NCI-H1417 treated with DMSO at 0.1 percent for 48 hours (cell line): ENCODE results near the gene TMEM114.
"Not testable (repeated sequence)": the region's sequence is repeated elsewhere in the genome, so short reads cannot be mapped to it uniquely, and the experiment has no call there.

Experiments
- DNase-seq: peaks from one replicate; lab custom pipeline; 2025; lab: John Stamatoyannopoulos, UW

The TMEM114 gene

DNA sequence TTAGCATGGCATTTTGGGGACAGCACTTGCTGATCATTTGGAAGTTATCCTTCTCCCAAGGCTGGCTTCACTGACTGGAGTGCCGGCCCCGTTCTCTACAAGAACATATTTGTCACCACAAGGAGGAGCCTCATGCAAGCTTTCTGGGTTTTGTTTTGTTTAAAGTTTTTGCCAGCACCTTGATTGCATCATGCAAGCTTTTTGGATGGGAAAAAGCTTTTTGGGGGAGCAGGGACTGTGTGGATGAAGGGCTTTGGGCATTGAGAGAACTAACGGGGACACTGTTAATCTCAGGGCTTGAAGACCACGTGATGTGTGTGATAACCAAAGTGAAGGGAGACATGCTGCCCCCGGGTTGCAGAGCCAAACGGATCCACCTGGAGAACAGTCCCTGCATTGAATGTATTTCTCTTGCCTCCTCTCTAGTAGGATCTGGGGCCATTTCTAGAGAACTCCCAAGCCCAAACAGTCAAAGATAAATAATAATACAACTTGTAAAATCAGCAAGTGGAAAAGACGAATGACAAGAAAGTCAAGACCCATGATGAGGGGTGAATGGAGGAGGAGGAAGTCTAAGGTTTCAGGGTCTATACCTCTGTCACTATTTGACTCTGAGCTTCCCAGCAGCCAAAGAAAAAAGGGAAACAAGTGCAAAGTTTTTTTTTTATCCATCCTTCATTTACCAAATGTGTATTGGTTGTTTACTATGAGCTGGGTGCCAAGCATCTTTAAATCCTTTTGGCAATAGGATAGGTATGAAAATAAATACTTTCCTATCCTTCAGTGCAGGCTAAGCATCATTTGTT is 17.2 kb downstream of the TMEM114 start:
- no peak for DNase-seq

- DNase-seq: no peak
Measured at GRCh38 chr16:8572063-8572918, 18.0 kb downstream of the TMEM114 start.

DNA sequence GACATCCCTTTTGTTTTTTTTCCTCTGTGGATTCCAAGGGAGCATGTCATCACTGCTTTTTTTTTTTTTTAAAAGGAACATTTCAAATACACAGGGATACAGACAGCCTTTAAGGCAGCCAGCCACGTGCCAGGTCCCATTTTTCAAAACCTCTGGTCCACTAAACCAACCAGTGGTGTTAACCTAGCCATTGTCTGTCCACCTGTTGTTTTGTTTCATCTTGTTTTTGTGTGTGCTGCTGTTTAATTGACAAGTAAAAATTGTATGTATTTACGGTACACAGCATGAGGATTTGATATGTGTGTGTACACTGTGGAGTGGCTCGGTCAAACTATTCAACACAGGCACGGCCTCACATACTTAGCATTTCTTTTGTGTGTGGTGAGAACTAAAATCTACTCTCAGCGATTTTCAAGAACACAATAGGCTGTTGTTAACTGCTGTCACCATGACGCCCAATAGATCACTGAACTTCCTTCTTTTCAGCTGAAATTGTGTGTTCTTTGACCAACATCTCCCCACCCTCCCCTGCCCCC is 19.2 kb downstream of the TMEM114 start:
- DNase-seq: no peak

DNA sequence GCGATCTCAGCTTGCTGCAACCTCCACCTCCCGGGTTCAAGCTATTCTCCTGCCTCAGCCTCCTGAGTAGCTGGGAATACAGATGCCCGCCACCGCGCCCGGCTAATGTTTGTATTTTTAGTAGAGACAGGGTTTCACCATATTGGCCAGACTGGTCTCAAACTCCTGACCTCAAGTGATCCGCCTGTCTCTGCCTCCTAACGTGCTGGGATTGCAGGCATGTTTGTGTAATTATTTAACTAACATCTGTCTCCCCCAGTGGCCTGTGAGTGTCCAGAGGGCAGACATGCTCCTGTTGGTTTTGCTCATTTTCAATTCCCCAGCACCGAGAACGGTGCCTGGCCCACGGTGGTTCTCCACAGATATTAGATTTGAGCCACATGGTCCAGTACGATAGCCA is 19.9 kb downstream of the TMEM114 start:
- DNase-seq: not testable (repeated sequence)

DNA sequence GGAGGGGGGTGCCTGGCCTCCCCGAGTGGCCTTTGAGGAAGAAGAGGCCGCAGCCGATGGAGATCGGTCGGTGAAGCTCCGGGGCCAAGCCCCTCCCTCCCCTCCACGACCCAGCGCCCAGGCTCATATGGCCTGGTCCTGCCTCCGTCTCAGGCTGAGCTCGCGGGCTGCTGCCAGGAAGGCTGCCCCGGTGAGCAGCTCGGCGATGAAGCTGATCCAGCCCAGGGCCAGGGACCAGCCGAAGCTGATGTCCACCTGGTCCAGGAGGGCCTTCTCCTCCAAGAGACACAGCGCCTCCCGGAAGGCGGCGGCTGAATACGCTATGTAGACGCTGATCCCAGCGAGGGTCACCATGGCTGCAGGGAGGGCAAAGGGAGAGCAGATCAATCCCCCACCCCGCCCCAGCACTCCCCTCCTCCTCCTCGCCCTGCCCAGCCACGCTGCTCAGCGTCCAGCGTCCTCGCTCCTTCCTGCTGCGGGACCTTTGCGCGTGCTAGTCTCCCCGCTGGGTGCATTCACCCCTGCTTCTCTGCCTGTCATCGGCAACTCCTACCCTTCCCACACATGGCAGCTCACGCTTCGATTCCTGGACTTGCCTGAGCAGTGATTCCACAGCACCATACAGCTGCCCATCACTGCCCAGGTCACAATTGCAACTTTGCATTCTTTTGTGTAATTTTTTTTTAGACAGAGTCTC is 20.5 kb downstream of the TMEM114 start:
- DNase-seq: no peak

GRCh38 chr16:8568231-8568617 is 22.1 kb downstream of the TMEM114 start:
- no peak for DNase-seq

GRCh38 chr16:8567355-8568230 is 22.7 kb downstream of the TMEM114 start:
- peak; percentile 29 for DNase-seq

DNA sequence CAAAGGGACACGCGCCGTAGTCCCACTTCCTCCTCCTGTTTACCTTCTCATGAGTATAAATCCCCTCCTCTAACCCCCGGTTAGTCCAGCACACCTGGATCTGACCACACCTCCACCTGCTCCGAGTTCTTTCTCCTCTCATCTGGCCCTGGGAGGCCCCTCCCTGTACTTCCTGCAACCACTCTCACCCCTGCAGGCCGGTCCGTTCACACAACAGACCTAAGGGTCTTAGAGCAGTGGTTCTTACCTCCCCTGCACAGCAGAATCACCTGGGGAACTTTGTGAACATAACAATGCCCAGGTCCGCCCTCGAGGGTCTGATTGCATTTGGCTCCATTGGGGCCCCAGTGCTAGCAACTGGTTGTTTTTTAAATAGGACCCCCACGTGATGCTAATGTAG is 24.8 kb downstream of the TMEM114 start:
- DNase-seq: no peak

GRCh38 chr16:8564934-8565345 is 25.4 kb downstream of the TMEM114 start:
- no peak for DNase-seq

GRCh38 chr16:8563944-8564540 is 26.3 kb downstream of the TMEM114 start:
- not testable (repeated sequence) for DNase-seq

DNA sequence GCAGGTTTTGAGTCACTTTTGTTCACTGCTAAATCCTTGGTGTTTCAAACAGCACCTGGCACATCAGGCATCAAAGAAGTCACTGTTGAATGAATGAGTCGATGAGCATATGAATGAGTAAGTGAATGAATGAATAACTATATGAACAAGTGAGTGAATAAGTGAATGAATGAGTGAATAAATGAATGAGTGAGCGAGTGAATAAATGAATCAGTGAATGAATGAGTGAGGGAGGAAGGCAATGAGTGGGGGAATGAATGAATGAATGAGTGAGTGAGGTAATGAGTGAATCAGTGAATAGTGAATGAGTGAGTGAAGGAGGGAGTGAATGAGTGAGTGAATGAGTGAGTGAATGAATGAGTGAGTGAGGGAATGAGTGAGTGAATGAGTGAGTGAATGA is 28.8 kb downstream of the TMEM114 start:
- no peak for DNase-seq

DNA sequence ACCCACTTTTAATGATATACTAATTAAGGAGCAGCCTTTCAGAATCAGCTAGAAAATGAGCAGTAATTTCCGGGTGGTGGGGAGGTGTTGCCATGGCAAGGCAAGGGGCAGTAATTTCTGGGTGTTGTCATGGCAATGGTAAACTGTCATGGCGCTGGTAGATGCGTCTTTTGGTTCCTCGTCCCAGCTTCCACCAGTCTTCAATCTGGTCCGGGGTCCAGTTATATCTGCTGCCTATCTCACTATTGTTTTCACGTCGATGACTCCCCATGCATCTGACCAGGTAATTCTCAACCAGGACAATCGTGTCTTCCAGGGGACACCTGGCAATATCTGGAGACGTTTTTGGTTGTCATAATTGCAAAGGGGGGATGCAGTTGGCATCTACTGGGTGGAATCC is 34.9 kb downstream of the TMEM114 start:
- no peak for DNase-seq

DNA sequence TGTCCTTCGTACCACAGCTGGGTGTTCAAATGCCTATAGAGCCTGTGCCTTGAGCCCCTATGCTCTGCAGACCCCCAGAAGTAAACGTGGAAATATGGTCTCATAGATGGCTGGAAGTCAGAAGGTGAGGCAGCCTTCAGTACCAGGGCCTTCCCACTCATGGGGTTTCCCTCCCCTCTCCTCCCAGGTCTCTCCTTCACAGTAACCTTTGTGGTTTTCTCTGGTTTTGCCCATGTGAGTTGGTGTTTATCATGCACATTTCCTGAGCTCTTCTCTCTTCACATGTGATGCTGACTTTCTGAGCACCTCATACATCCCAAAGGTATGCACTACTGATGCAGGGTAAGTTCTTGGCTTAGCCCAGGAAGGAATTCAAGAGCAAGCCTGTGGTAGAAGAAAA is 35.4 kb downstream of the TMEM114 start:
- no peak for DNase-seq

- DNase-seq: no peak
Measured at GRCh38 chr16:8554022-8554421, 36.3 kb downstream of the TMEM114 start.

- DNase-seq: no peak
Measured at GRCh38 chr16:8552487-8553221, 37.7 kb downstream of the TMEM114 start.

- no peak for DNase-seq
Measured at GRCh38 chr16:8551388-8552332, 38.7 kb downstream of the TMEM114 start.

DNA sequence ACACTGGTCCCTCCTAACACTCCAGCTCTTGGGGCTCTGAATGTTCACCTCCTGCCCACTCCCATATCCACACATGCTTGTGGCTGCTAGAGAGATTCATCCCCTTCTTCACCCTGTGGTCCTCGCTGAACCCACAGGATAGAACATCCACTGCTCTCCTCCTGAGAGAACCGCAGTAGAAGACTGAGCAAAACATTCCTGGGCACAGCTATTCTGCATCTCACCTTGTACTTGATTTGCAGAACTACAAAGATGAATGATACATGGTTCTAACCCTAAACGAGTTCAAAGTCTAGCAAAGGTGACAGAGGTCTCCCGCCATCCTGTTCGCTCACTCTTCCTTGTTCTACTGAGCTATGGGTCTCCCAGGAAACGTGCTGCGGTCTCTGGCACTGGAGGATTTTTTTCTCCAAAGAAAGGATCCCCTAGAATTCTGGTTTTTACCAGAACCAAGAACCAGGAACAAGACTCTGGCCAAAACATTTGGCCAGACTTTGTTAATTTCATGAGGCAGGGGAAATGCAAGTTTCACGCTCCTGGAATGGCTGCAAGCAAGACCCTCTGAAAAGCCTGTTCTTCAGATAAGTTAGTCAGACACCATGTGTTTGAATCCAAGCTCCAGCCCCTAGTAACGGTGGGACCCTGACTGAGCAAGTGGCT is 39.5 kb downstream of the TMEM114 start:
- no peak for DNase-seq

GRCh38 chr16:8549843-8550412 is 40.4 kb downstream of the TMEM114 start:
- DNase-seq: no peak
